Neuronal stem cell (in vitro differentiated cells): Measurements from ENCODE around the gene CAPN12.
"Not testable (repeated sequence)": the region's sequence is repeated elsewhere in the genome, so short reads cannot be mapped to it uniquely, and the experiment has no call there.

Experiments used
- DNase-seq: peaks from one replicate; pipeline ENCODE4 v3.0.0-alpha.2; 2013; ENCODE audit warnings: low spot score
- H2AFZ ChIP-seq: one replicate; pipeline ENCODE4 v1.6.1; 2013; ENCODE audit warnings: mild to moderate bottlenecking, low read length, inconsistent platforms
- H2AK5ac ChIP-seq: 2 replicates; pipeline ENCODE4 v1.6.1; 2013; ENCODE audit warnings: low read depth, mild to moderate bottlenecking, inconsistent platforms, low read length, moderate library complexity, mixed read lengths
- H2BK120ac ChIP-seq: 2 replicates; pipeline ENCODE4 v1.6.1; 2013; ENCODE audit warnings: low read depth, mild to moderate bottlenecking, inconsistent platforms, low read length, moderate library complexity, mixed read lengths
- H2BK12ac ChIP-seq: one replicate; pipeline ENCODE4 v1.6.1; 2013; ENCODE audit warnings: low read length, inconsistent platforms
- H2BK15ac ChIP-seq: 2 replicates; pipeline ENCODE4 v1.6.1; 2013; ENCODE audit warnings: mild to moderate bottlenecking, low read length, inconsistent platforms, mixed read lengths
- H2BK5ac ChIP-seq: one replicate; pipeline ENCODE4 v1.6.1; 2013; ENCODE audit warnings: inconsistent platforms, mild to moderate bottlenecking, low read length, moderate library complexity
- H3K14ac ChIP-seq: one replicate; pipeline ENCODE4 v1.6.1; 2013; ENCODE audit warnings: low read length, inconsistent platforms
- H3K18ac ChIP-seq: 2 replicates; pipeline ENCODE4 v1.6.1; 2013; ENCODE audit warnings: low read length, inconsistent platforms
- H3K23ac ChIP-seq: 2 replicates; pipeline ENCODE4 v1.6.1; 2013; ENCODE audit warnings: low read depth, mild to moderate bottlenecking, mixed read lengths, low read length, inconsistent platforms; ENCODE audit not compliant: poor library complexity
- H3K27ac ChIP-seq: replicated peaks from 3 replicates; pipeline ENCODE4 v1.5.1; 2013; ENCODE audit warnings: low read length, inconsistent platforms
- H3K27me3 ChIP-seq, 3 experiments: 2 replicates each; pipeline ENCODE4 v1.6.1; 2013; ENCODE audit warnings: low read length in 3 of 3, mild to moderate bottlenecking in 2 of 3, inconsistent platforms in 1 of 3, low read depth in 1 of 3, mixed read lengths in 1 of 3, moderate library complexity in 1 of 3; ENCODE audit not compliant: control insufficient read depth in 3 of 3, insufficient read depth in 3 of 3
- H3K36me3 ChIP-seq, 2 donors: replicated peaks in 1 of 2; 2 replicates each; pipeline ENCODE4 v1.6.1; 2013; ENCODE audit warnings: low read length in 2 of 2; ENCODE audit not compliant: control insufficient read depth in 2 of 2, insufficient read depth in 2 of 2
- H3K4ac ChIP-seq: 2 replicates; pipeline ENCODE4 v1.6.1; 2013; ENCODE audit warnings: inconsistent platforms, mild to moderate bottlenecking, low read length, moderate library complexity
- H3K4me1 ChIP-seq, 2 donors: 1 replicate in 1 of 2; 2 replicates in 1 of 2; pipeline ENCODE4 v1.6.1; 2013; ENCODE audit warnings: low read length in 2 of 2, low read depth in 1 of 2; ENCODE audit not compliant: control insufficient read depth in 2 of 2, insufficient read depth in 1 of 2
- H3K4me2 ChIP-seq: one replicate; pipeline ENCODE4 v1.6.1; 2013; ENCODE audit warnings: mild to moderate bottlenecking, low read length, inconsistent platforms; ENCODE audit not compliant: insufficient read depth, poor library complexity, severe bottlenecking
- H3K4me3 ChIP-seq, 2 donors: 2 replicates each; pipeline ENCODE4 v1.5.1; 2013; ENCODE audit warnings: low read length in 2 of 2, mild to moderate bottlenecking in 2 of 2, inconsistent platforms in 1 of 2, moderate library complexity in 1 of 2
- H3K79me1 ChIP-seq: one replicate; pipeline ENCODE4 v1.6.1; 2013; ENCODE audit warnings: low read depth, mild to moderate bottlenecking, inconsistent platforms, low read length, moderate library complexity
- H3K9ac ChIP-seq: one replicate; pipeline ENCODE4 v1.6.1; 2013; ENCODE audit warnings: mild to moderate bottlenecking, low read depth, low read length, inconsistent platforms; ENCODE audit not compliant: poor library complexity
- H3K9me3 ChIP-seq, 2 donors: replicated peaks in 1 of 2; 2 replicates each; pipeline versions ENCODE3 to v1.6.1; 2013; ENCODE audit warnings: low read length in 2 of 2, mild to moderate bottlenecking in 2 of 2, inconsistent platforms in 1 of 2, low read depth in 1 of 2, mixed read lengths in 1 of 2, moderate library complexity in 1 of 2; ENCODE audit not compliant: control insufficient read depth in 2 of 2, insufficient read depth in 1 of 2
- H4K8ac ChIP-seq: one replicate; pipeline ENCODE4 v1.6.1; 2013; ENCODE audit warnings: low read depth, mild to moderate bottlenecking, inconsistent platforms, low read length, moderate library complexity
- H4K91ac ChIP-seq: one replicate; pipeline ENCODE4 v1.6.1; 2013; ENCODE audit warnings: low read length, low read depth, mild to moderate bottlenecking, inconsistent platforms; ENCODE audit not compliant: poor library complexity
- WGBS, 2 donors: extraction: QIAGEN DNeasy Blood & Tissue Kit; methylation state at CpG; one replicate each; pipeline ENCODE4 v1.1.7; 2013; ENCODE audit warnings: missing lambda C conversion rate in 2 of 2, mixed read lengths in 1 of 2; ENCODE audit not compliant: insufficient read length in 2 of 2, insufficient replicate concordance in 1 of 2; ENCODE audit errors: extremely low coverage in 2 of 2; 5-methylcytosine and 5-hydroxymethylcytosine counted together

CAPN12 gene

DNA sequence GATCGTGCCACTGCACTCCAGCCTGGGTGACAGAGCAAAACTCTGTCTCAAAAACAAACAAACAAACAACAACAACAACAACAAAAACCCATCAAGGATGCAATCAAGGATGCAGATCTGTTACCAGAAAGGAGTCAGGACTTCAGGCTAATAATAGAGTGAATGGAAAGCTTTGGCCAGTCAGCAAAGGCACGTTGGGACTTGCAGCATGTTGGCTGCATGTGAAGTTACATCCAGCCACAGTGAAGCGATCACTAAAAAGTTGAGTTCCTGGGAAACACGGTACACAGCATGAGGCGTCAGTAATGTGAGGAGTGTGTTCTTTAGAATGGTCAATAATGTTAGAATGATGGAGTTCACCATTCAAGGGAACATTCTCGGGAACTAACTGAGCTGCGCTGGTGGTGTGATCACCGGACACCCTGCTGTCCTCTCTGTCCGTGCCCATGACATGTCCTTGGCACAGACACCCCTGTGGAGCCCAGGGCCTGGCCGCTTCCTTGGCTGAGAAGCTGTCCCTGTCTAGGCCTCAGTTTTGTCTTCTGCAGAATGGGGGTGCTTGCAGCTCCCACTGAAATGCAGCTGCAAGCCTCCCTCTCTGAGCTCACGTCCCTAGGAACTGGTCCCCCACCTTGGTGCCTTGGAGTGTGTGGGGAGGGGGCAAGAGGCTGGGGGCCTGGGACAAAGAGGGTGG is 42.4 kb upstream of the CAPN12 start:
- no peak for DNase-seq
- no CpG with 5 or more reads among the region's 11 CpGs for WGBS, 2 donors
- H3K9me3 ChIP-seq, result no peaks in the 10 kb centered on the region
- peak overlapping the region; percentile 90 for H2BK12ac ChIP-seq
- H3K36me3 ChIP-seq, result no peaks in the 10 kb centered on the region
- H3K18ac ChIP-seq, result peak overlapping the region; percentile 83
- H3K14ac ChIP-seq, result no peak overlapping the region
- no peak overlapping the region for H3K4me2 ChIP-seq
- no peak overlapping the region for H2BK5ac ChIP-seq
- H3K27me3 ChIP-seq, result no peaks in the 10 kb centered on the region
- peak overlapping the region; percentile 14 for H2AK5ac ChIP-seq
- H2BK120ac ChIP-seq, result no peak overlapping the region
- no peak overlapping the region for H3K4ac ChIP-seq
- no peak overlapping the region for H3K9ac ChIP-seq
- no peak overlapping the region for H3K27ac ChIP-seq
- peaks cover 2% of the 10 kb centered on the region for H3K79me1 ChIP-seq
- no peak overlapping the region for H4K91ac ChIP-seq
- peak overlapping the region; percentile 25 for H3K23ac ChIP-seq
- peak overlapping the region; percentile 92 for H4K8ac ChIP-seq
- H2BK15ac ChIP-seq, result no peak overlapping the region
- H3K4me1 ChIP-seq, result peaks cover 0 to 1% of the 10 kb centered on the region in 2 donors
- no peak overlapping the region for H3K4me3 ChIP-seq
- H2AFZ ChIP-seq, result no peak overlapping the region

DNA sequence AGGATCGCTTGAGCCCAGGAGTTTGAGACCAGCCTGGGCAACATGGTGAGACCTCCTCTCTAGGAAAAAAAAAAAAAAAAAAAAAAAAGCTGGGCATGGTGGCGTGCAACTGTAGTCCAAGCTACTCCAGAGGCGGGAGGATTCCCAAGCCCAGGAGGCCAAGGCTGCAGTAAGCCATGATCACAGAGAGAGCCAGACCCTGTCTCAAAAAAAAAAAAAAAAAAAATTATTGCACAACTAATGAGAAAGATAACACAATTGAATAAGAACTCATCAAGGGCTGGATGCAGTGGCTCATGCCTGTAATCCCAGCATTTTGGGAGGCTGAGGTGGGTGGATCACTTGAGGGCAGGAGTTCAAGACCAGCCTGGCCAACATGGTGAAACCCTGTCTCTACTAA is 41.8 kb upstream of the CAPN12 start:
- not testable (repeated sequence) for H3K36me3 ChIP-seq, DNase-seq

DNA sequence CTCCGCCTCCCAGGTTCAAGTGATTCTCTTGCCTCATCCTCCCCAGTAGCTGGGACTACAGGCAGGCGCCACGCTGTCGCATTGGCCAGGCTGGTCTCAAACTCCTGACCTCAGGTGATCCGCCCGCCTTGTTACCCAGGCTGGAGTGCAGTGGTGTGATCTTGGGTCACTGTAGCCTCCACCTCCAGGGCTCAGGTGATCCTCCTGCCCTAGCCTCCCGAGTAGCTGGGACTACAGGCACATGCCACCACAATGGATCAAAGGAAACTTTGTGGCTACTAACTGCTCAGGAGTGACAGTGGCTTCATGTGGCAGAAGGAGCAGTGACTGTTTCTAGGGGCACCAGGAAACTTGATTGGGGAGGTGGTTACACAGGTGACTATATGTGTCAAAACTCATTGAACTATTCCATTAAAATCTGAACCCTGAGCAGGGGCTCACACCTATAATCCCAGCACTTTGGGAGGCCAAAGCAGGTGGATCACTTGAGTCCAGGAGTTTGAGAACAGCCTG is 41.0 kb upstream of the CAPN12 start:
- Histone ChIP-seq H3K9me3 (no peaks in the 10 kb centered on the region), H3K4me2 (no peak overlapping the region), H3K4me1 (peaks cover 0 to 1% of the 10 kb centered on the region in 2 donors), H3K27ac (no peak overlapping the region), H3K23ac (peak overlapping the region; percentile 65), H3K9ac (no peak overlapping the region), H3K79me1 (peaks cover 2% of the 10 kb centered on the region), H2BK12ac (no peak overlapping the region), H3K4me3 (no peak overlapping the region), H3K36me3 (no peaks in the 10 kb centered on the region), H3K18ac (no peak overlapping the region), H4K8ac (no peak overlapping the region), H2BK120ac (no peak overlapping the region), H2BK5ac (no peak overlapping the region), H3K27me3 (no peaks in the 10 kb centered on the region), H2AFZ (no peak overlapping the region), H3K14ac (no peak overlapping the region), H4K91ac (no peak overlapping the region), H2BK15ac (no peak overlapping the region), H2AK5ac (no peak overlapping the region), H3K4ac (no peak overlapping the region)
- no peak for DNase-seq
- no CpG with 5 or more reads among the region's 7 CpGs for WGBS, 2 donors

More for the DNA sequence above, 41.8 kb upstream of the CAPN12 start:
- H2AFZ ChIP-seq, H3K14ac ChIP-seq, H3K4me3 ChIP-seq, H3K27ac ChIP-seq, H3K4me1 ChIP-seq, H2BK15ac ChIP-seq, H3K9me3 ChIP-seq, H3K79me1 ChIP-seq, H3K4ac ChIP-seq, H3K27me3 ChIP-seq, H3K18ac ChIP-seq, H2AK5ac ChIP-seq, H4K8ac ChIP-seq, H4K91ac ChIP-seq, H3K23ac ChIP-seq, H3K9ac ChIP-seq, H3K4me2 ChIP-seq, H2BK12ac ChIP-seq, H2BK120ac ChIP-seq, H2BK5ac ChIP-seq: not testable (repeated sequence)
- WGBS, 2 donors, result no CpG with 5 or more reads among the region's 3 CpGs

DNA sequence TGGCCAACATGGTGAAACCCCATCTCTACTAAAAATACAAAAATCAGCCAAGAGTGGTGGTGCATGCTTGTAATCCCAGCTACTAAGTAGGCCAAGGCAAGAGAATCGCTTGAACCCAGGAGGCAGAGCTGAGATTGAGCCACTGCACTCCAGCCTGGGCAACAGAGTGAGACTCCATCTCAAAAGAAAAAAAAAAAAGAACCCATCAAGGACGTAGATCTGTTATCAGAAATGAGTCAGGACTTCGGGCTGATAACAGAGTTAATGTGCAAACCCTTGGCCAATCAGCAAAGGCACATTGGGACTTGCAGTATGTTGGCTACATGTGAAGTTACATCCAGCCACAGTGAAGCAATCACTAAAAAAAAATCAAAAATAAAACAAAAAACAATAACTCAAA is 40.0 kb upstream of the CAPN12 start:
- H2BK12ac ChIP-seq, result no peak overlapping the region
- no peak overlapping the region for H4K8ac ChIP-seq
- no peak overlapping the region for H2BK15ac ChIP-seq
- no peak overlapping the region for H3K4ac ChIP-seq
- H3K9ac ChIP-seq, result no peak overlapping the region
- no peak overlapping the region for H3K4me3 ChIP-seq
- no peak overlapping the region for H3K23ac ChIP-seq
- no peak overlapping the region for H2AK5ac ChIP-seq
- no peaks in the 10 kb centered on the region for H3K27me3 ChIP-seq
- H3K36me3 ChIP-seq, result no peaks in the 10 kb centered on the region
- no peak overlapping the region for H2BK120ac ChIP-seq
- no peaks in the 10 kb centered on the region for H3K9me3 ChIP-seq
- H2AFZ ChIP-seq, result no peak overlapping the region
- no peak for DNase-seq
- no peak overlapping the region for H3K27ac ChIP-seq
- no peak overlapping the region for H3K18ac ChIP-seq
- H3K4me1 ChIP-seq, result peaks cover 0 to 1% of the 10 kb centered on the region in 2 donors
- no CpG with 5 or more reads among the region's 3 CpGs for WGBS, 2 donors
- H3K14ac ChIP-seq, result no peak overlapping the region
- peaks cover 2% of the 10 kb centered on the region for H3K79me1 ChIP-seq
- H2BK5ac ChIP-seq, result no peak overlapping the region
- no peak overlapping the region for H4K91ac ChIP-seq
- H3K4me2 ChIP-seq, result no peak overlapping the region
